Measurements from ENCODE around the gene HNRNPCL1. TPM values are rescaled to one million over a fixed set of nuclear protein-coding genes. Genes with fewer than 3 reads are reported as not detected.
"Not testable (repeated sequence)": the region's sequence is repeated elsewhere in the genome, so short reads cannot be mapped to it uniquely, and the experiment has no call there.

The HNRNPCL1 gene
- total RNA-seq: not detected

DNA sequence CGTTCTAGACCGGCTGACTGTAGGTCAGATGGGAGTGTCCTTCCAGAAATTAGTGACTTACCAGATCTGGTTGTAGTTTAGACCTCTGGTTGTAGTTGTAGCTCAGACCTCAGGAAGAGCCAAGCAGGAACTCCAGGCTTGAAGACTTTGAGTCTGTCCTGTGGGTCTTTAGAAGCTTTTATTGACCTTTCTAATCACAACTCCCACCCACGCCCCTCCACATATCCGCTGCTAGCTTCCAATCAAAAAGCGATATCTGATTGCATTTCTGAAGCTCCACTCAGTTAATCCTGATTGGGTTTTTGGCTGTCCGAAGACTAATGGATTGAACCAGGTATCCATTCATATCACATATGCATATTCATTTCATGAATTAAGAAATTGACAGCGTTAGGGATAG is at the start of gene HNRNPCL1:
Gene HNRNPCL1 (minus strand): TSS at position 101 of the 400 bp plus-strand sequence. CDS start 431 bp downstream, outside the sequence.
- not testable (repeated sequence) for H3K4me3 ChIP-seq, H3K9me3 ChIP-seq, DNase-seq, H3K27ac ChIP-seq, H3K27me3 ChIP-seq, H3K4me1 ChIP-seq, H3K36me3 ChIP-seq

DNA sequence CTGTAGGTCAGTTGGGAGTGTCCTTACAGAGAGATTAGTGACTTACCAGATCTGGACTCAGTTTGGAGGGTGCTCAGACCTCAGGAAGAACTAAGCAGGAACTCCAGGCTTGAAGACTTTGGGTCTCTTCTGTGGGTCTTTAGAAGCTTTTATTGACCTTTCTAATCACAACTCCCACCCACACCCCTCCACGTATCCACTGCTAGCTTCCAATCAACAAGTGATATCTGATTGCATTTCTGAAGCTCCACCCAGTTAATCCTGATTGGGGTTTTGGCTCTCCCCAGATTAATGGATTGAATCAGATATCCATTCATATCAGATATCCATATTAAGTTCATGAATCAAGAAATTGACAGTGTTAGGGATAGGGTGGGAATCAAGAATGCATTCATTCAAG is 49.6 kb upstream of the HNRNPCL1 start, which contains the start of gene PRAMEF10:
Gene PRAMEF10 (minus strand): TSS at position 101 of the 400 bp plus-strand sequence. CDS start 2,423 bp downstream, outside the sequence.
- H3K4me3 ChIP-seq, H3K27me3 ChIP-seq, H3K27ac ChIP-seq, H3K36me3 ChIP-seq, H3K4me1 ChIP-seq, H3K9me3 ChIP-seq, DNase-seq: not testable (repeated sequence)

DNA sequence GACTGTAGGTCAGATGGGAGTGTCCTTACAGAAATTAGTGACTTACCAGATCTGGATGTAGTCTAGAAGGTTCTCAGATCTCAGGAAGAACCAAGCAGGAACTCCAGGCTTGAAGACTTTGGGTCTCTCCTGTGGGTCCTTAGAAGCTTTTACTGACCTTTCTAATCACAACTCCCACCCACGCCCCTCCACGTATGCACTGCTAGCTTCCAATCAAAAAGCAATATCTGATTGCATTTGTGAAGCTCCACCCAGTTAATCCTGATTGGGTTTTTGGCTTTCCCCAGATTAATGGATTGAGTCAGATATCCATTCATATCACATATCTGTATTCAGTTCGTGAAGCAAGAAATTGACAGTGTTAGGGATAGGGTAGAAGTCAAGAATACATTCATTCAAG is 37.6 kb upstream of the HNRNPCL1 start, which contains the start of gene PRAMEF4:
Gene PRAMEF4 (minus strand): TSS at position 101 of the 400 bp plus-strand sequence. CDS start 2,807 bp downstream, outside the sequence.
- H3K27me3 ChIP-seq, H3K4me1 ChIP-seq, H3K36me3 ChIP-seq, H3K9me3 ChIP-seq, H3K27ac ChIP-seq, H3K4me3 ChIP-seq, DNase-seq: not testable (repeated sequence)

DNA sequence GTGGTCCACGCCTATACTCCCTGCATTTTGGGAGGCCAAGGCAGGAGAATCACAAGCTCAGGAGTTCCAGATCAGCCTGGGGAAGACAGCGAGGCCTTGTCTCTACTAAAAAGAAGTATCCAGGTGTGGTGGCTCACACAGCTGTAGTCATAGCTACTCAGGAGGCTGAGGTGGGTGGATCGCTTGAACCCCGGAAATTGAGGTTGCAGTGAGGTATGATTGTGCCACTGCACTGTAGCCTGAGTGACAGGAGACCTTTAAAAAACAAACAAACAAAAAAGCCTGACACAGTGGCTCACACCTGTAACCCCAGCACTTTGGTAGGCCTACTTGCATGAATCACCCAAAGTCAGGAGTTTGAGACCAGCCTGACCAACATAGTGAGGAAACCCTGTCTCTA is 29.9 kb upstream of the HNRNPCL1 start:
- not testable (repeated sequence) for H3K4me1 ChIP-seq, H3K4me3 ChIP-seq, H3K27me3 ChIP-seq, H3K36me3 ChIP-seq, H3K27ac ChIP-seq, DNase-seq, H3K9me3 ChIP-seq

DNA sequence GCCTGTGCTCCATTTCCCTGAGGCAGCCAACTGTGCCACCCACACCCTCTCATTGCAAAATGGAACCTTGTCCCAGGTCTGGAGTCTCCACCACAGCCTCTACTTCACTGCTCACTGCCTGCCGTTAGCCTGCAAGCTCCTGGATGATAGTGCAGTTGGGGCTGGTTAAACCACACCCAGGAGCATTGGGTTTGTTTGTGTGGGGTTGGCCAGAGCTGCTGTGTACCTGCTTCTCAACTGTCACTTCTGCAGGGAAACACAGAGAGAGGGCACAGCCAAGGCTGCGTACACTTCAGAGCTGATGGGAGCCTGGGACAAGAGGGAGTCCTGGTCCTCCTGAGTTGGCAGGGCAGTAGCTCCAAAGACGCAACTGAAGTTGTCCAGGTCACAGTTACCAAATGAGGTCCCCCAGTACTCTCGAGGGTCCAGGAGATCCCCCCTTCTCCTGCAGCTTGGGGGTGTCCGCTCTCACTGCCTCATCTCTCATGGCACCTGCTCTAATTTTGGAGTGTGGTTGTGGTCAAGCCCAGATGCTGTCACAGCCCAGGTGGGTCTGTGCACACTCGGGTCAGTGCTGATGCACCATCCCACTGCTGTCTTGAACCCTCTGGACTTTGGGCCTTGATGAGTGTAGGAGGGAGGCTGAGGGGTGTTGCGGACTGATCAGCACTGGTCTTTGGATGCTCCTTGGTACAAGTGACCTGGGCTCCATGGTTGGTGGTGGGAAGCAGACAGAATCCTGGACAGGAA is 14.8 kb upstream of the HNRNPCL1 start:
- H3K27ac ChIP-seq, H3K4me1 ChIP-seq, H3K27me3 ChIP-seq, H3K4me3 ChIP-seq, H3K9me3 ChIP-seq, H3K36me3 ChIP-seq, DNase-seq: not testable (repeated sequence)

DNA sequence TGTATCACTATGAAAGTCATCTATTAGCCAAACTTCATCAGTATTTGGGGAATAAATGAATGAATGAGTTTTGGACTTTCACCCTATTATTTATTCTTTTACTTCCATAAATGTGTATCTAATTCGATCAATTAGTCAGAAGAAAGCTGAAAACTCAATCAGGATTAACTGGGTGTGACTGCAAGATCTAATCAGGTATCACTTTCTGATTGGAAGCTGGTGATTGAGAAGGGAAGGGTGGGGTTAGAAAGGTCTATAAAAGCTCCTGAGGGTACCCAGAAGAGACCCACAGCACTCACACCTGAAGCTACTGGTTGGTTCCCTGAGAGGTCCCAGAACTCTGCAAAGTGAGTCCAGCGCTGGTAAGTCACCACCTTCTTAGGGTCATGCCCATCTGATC is 8.3 kb upstream of the HNRNPCL1 start, which contains the start of gene PRAMEF2:
Gene PRAMEF2 (plus strand): TSS at position 301 of the 400 bp plus-strand sequence. CDS start 1,924 bp downstream, outside the sequence.
- H3K27ac ChIP-seq, H3K4me3 ChIP-seq, H3K4me1 ChIP-seq, H3K27me3 ChIP-seq, DNase-seq, H3K36me3 ChIP-seq, H3K9me3 ChIP-seq: not testable (repeated sequence)

DNA sequence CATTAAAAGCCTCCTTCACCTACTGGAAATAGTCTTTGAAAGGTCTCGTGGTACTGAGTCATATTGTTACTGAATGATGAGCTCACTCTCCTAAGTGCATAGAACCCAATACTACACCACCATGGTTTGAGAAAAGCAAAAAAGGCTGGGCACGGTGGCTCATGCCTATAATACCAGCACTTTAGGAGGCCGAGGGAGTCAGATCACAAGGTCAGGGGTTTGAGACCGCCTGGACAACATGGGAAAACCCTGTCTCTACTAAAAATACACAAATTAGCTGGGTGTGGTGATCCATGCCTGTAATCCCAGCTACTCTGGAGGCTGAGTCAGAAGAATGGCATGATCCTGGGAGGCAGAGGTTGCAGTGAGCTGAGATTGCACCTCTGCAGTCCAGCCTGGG is 3.3 kb upstream of the HNRNPCL1 start:
- Histone ChIP-seq H3K9me3 (no peaks in the 10 kb centered on the region), H3K4me3 (no peak overlapping the region), H3K27me3 (no peaks in the 10 kb centered on the region), H3K36me3 (no peaks in the 10 kb centered on the region), H3K27ac (no peak overlapping the region), H3K4me1 (no peaks in the 10 kb centered on the region)
- no peak for DNase-seq
- no peak for TF ChIP-seq POLR2A (IDR thresholded peaks at IDR 0.05)
- TF ChIP-seq, protein P1, sequence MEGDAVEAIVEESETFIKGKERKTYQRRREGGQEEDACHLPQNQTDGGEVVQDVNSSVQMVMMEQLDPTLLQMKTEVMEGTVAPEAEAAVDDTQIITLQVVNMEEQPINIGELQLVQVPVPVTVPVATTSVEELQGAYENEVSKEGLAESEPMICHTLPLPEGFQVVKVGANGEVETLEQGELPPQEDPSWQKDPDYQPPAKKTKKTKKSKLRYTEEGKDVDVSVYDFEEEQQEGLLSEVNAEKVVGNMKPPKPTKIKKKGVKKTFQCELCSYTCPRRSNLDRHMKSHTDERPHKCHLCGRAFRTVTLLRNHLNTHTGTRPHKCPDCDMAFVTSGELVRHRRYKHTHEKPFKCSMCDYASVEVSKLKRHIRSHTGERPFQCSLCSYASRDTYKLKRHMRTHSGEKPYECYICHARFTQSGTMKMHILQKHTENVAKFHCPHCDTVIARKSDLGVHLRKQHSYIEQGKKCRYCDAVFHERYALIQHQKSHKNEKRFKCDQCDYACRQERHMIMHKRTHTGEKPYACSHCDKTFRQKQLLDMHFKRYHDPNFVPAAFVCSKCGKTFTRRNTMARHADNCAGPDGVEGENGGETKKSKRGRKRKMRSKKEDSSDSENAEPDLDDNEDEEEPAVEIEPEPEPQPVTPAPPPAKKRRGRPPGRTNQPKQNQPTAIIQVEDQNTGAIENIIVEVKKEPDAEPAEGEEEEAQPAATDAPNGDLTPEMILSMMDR (IDR thresholded peaks at IDR 0.05): no peak

DNA sequence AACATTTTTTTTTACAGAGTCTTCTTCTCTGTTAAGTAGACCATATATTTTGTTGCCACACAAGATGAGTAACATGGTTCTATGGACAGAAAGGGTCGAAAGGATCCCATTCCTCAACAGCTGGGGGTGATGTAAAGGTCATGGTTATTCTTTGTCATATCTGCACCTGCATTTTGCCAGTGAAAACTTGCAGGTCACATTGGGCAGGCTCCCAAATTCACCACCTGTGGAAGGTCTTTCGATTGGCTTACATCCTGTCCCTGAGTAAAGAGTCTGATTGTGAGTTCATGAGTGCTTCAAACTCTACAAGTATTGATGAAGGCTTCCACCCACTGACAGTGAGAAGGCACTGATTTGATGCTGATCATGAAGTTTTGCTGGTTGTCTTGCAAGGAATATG is 15.3 kb downstream of the HNRNPCL1 start:
- H3K9me3 ChIP-seq, H3K4me3 ChIP-seq, H3K36me3 ChIP-seq, H3K27me3 ChIP-seq, DNase-seq, H3K27ac ChIP-seq, H3K4me1 ChIP-seq: not testable (repeated sequence)

DNA sequence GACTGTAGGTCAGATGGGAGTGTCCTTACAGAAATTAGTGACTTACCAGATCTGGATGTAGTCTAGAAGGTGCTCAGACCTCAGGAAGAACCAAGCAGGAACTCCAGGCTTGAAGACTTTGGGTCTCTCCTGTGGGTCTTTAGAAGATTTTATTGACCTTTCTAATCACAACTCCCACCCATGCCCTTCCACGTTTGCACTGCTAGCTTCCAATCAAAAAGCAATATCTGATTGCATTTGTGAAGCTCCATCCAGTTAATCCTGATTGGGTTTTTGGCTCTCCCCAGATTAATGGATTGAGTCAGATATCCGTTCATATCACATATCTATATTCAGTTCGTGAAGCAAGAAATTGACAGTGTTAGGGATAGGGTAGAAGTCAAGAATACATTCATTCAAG is 17.2 kb downstream of the HNRNPCL1 start, which contains the start of gene PRAMEF11:
Gene PRAMEF11 (minus strand): TSS at position 101 of the 400 bp plus-strand sequence. CDS start 2,621 bp downstream, outside the sequence.
- not testable (repeated sequence) for DNase-seq, H3K4me3 ChIP-seq, H3K4me1 ChIP-seq, H3K27ac ChIP-seq, H3K9me3 ChIP-seq, H3K36me3 ChIP-seq, H3K27me3 ChIP-seq

DNA sequence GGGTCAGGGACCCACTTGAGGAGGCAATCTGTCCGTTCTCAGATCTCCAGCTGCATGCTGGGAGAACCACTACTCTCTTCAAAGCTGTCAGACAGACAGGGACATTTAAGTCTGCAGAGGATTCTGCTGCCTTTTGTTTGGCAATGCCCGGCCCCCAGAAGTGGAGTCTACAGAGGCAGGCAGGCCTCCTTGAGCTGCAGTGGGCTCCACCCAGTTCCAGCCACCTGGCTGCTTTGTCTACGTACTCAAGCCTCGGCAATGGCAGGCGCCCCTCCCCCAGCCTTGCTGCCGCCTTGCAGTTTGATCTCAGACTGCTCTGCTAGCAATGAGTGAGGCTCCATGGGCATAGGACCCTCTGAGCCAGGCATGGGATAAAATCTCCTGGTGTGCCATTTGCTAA is 29.5 kb downstream of the HNRNPCL1 start:
- not testable (repeated sequence) for H3K9me3 ChIP-seq, H3K4me3 ChIP-seq, H3K27me3 ChIP-seq, H3K27ac ChIP-seq, H3K36me3 ChIP-seq, H3K4me1 ChIP-seq, DNase-seq

All from Peyer's patch (tissue), 4 donors.